ENCODE measurements around the gene RSPO1.
"Not testable (repeated sequence)": the region's sequence is repeated elsewhere in the genome, so short reads cannot be mapped to it uniquely, and the experiment has no call there.

Gene RSPO1

DNA sequence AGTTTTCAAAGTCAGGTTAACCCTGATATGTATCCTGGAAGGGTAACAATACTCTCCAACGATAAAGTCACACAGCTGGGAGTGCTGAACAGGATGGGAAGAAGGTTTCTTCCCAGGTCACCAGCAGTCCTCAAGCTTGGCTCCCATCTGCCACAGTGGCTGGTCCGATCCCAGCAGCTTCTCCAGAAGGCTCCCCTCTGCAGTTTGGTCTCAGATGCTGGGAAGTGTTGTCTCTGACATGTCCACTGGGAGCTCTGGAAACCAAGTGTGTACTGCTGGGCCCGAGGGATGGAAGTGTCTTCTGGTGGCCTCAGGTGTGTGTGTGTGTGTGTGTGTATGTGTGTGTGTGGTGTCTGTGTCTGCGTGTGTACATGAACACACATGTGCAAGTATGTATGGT lies 22.5 kb downstream of the RSPO1 start:
- peak; percentile 20 for DNase-seq

DNA sequence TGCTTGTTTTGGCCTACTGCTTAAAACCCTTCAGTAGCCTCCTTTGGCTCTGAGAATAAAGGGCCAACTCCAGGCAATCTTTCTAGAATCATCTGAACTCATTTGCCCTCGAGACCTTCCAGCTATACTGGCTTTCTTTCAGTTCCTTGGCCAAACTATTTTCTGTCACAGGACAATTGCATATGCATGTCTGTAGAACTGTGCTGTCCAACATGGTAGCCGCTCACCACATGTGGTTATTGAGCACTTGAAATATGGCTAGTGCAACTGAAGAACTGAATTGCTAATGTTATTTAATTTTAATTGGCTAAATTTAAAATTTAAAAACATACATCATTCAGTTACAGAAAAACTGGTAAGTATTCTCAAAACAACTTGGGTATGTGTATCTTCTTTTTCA lies 24.7 kb downstream of the RSPO1 start:
- no peak for DNase-seq

DNA sequence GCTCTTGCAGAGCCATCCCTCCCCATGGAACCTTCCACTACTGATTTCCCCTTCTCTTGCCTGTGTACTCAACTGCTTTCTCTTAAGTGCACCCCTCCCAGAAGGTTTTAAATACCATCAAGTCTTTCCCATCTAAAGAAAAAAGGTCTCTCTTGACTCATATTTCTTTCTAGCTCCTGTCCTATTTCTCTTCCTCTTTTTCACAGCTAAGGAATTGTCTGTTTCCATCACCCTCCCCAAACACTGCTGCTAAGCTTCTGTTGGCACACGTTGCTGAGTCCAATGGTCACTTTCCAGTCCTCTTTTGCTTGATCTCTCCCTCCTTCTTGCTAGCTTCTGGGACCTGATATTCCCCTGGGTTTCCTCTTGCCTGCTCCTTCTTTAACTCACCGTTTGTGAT lies 25.7 kb downstream of the RSPO1 start:
- DNase-seq, result no peak

DNA sequence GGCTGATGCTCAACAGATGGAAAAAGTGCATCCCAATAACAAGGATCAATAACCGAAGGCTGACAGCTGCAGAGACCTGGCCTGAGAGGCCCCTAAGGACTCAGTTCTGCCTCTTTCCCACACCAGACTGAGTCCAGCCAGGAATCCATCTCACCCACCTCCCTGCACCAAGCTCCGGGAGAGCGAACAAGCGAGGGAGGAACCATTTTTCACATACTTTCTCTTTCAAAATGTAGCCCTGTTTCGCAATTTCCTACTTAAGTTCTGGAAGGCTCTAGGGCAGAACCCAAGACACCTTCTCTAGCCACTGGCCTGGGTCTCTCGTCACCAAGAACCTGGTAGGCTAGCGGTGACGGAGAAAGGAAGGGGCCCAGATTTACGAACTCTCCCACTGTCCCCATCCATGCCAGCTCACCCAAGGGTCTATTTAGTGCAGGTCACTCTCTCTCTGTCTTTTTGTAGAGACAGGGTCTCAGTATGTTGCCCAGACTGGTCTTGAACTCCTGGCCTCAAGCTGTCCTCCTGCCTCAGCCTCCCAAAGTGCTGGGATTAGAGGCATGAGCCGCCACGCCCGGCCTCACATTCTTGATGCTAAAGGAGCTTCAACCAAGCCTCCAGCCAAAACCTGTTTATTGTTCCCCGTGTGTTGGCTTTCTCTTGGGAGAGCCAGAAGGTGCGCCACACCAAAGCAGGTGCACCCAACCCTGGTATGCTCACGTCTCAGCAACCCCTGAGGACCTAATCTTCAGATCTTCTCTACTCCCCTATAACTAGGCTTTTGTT lies 28.0 kb downstream of the RSPO1 start:
- no peak for DNase-seq

DNA sequence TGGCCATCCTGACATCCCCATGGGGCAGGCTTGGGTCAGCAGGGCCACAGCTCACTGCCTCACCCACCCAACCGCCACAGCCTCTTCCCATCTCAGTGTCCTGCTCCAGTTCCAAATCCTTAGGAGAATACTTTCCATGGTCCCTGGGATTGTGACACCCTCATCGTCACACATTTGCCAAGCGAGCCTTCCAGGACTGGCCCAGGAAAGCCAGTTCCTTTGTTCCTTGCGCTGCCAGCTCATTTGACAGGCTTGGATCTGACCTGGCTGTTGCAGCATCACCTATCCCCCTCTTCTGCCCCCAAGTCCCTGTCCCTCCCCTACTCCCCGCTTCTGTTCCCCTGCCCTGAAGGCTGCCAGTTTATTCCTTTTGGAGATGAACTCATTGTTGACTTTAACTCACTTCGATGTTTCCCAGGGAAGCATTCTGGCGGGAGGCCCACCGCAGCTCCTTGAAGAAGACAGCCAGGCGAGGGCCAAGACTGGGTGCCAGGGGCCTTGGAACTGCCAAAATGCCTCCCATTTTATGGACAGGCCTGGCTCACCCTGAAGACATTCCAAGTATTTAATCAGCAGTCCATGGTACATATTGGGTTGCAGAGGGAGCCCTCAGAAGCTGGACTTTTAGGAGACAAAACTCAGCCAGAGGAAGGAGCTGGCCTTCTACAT lies 28.8 kb downstream of the RSPO1 start:
- DNase-seq, result no peak

DNA sequence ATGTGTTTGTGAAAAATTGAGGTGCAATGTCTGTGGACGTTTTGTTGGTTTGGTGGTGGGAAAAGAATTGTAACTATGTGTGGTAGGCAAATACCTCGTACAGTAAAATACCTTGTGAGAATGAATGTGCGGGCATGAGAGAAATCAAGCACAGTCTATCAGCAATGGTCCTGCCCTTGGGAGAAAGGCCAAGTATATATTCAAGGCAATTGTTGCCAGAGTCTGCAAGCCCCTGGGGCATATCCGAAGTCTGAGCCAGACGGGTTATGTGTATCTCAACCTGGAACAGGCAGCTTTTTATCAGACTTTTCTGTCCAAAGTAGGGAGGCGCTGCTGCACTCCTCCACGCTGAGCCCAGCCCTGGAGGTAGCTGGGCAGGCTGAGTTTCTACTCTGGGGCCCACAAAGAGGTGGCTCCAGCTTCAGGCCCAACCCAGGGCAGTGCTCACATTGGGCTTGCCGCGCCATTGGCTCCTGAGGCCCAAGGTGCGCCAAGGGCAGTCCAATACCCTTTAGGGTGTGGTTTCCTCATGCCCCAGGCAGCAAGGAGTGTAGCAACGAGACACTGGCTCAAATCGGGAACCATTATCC lies 29.5 kb downstream of the RSPO1 start:
- no peak for DNase-seq

DNA sequence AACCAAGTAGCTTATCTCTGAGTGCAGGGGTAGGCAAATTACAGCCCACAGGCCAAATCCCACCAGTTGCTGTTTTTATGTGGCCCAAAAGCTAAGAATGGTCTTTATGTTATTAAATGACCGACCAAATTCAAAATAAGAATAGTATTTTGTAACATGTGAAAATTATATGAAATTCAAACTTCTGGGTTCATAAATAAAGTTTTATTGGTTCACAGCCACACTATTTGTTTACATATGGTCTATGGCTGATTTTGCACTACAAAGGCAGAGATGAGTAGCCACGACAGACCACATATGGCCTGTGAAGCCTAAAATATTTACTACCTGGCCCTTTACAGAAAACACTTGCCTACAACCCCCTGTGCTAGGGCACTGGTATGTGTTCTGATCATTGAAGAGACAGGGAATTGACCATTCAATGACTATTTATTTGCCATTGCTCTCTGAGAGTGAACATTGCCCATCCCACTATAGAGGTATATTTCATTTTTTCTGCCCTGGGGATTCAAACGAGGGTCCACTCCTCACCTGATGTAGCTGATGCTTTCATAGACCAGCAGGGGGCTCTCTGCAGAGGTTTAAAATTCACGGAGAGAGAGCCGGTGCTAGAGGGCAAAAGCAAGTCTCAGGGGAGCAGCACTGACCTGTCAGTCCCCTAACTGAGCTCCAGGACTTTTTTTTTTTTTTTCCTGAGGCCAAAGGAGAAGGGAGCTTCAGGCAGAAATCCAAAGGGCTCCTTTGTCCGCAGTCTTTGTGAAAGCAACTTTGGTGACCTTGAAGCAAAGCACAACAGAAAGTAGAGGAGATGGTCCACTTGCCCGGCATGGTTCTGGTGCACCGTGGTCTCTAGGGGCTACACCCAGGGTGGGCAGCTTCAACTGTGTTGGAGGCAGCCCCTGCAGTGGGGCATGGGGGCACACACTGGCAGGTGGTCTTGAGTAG lies 31.7 kb downstream of the RSPO1 start:
- DNase-seq, result peak; percentile 82

DNA sequence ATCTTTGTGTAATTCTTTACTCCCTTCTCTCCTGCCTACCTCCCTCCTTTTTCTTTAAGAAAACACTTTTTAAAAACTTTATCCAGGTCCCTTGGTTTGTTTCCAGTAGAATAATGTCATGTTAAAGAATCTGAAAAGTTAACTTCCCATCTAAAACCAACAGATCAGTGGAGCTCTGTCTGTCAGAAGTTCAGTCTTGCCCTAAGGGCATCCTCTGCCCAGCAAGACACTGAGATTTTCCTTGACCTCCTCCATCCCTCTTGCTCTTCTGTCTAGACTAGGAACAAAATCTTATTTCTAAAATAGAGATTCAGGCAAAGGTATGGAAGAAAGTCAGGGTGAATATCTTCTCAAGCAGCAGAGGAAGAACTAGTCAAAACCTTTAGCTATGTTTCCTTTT lies 33.3 kb downstream of the RSPO1 start:
- no peak for DNase-seq

DNA sequence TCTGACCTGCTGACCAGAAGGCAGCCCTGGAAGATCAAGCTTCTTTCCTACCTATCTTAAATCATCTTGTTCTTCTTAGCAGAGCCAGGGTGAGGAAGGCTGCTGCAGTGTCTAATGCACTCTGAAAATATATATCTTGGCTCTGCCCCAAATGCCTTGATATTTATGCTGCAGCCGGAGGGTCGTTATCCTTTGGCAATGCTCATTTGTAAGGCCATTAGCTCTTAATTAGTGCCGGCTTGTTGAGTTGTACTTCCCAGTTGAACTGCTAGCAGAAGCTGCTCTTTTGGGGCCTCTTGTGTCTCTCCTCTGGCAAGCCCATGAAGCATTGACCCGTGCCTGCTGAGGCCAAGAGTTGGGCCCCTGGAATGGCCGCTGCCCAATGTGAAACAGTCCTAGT lies 34.8 kb downstream of the RSPO1 start:
- DNase-seq, result no peak

DNA sequence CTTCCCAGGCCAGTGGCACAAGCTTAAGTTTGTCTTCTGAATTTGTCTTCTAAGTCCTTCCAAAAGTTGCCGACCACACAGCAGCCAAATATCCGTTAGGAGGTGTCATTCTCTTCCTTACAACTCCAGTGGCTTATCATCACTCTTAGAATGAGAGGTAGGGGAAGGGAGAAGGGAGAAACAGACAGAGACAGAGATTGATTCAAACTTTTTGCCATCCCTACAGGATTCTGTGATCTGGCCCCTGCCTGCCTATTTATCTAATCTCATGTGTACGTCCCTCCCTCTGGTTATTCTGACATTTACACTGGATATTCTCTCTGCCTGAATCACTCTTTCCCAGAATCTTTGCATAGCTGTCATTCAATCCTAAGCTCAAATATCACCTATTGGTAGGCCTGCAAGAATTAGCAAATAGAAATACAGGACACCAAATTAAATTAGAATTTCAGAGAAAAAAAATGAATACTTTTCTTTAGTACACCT lies 38.5 kb downstream of the RSPO1 start:
- no peak for DNase-seq

DNA sequence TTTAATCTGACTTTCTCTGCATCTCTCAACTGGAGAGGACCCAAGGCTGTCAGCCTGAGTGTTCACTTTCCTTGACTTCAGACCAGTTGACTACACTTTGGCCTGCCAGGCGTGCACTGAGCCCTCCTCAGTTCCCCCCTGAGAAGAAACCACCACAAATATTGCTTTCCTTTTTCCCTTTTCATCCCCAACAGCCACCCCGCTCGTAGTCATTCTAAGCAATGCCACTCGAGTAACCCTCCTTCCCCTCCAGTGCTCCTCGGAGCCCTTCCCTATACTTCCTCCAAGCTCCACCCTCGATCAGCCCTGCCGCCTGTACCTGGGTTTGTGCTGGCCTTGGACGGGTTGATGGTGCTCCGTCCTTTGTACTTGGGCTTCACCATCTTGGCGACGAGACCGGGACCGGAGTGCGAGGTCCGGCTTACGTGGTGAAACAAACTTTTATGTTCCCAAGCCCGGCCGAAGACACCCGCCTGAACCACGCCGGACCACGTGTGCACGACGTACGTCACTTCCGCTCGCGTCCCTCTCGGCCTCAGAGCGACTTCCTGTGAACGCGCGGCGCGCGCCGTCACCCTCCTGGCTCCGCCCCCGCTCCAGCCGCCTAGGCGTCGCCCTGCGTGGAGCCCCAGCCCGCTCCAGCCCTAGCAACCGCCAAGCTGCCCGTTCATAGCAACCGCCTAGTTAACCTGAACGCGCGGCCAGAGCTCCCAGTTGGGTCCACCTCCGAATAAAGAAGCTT lies 39.1 kb downstream of the RSPO1 start, which contains the start of gene GNL2:
Gene GNL2 (minus strand): TSS at position 498 of the 742 bp plus-strand sequence. CDS start 115 bp downstream, at position 383.
- peak; percentile 99 for DNase-seq

DNA sequence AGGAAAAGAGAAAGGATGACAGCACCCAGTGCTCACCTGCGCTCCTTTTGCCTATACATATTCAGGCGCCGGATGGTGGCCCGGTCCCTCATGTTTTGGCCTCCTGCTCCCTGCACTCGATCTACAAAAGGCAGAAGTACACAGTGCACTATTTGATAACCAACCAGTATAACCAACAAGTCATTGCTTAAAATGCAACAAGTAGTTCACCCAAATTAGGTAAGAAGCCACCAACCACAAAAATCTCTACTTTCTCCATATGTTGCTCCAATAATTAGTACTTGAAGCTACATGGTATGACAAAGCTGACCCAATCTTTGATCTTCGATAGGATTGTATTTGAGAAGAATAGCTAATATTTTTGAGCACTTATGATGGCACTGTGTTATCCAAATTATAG lies 41.0 kb downstream of the RSPO1 start:
- DNase-seq, result no peak

DNA sequence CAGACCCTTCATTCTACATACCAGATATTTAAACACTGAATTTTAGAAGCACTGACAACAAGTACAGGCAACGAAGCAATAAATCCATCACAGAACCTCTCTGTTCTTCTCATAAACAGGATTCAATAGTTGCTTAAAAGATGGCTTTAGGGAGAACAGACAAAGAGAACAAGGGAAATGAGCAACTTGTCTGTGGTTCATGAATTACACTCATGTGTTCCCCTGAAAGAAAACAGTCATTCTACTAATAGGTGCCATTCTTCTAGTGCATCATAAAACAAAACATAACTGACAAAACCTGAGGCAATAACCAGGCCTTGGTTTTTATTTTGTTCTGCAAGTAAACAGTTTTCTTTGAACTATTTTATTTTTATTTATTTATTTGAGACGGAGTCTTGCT lies 45.8 kb downstream of the RSPO1 start:
- DNase-seq, result no peak

DNA sequence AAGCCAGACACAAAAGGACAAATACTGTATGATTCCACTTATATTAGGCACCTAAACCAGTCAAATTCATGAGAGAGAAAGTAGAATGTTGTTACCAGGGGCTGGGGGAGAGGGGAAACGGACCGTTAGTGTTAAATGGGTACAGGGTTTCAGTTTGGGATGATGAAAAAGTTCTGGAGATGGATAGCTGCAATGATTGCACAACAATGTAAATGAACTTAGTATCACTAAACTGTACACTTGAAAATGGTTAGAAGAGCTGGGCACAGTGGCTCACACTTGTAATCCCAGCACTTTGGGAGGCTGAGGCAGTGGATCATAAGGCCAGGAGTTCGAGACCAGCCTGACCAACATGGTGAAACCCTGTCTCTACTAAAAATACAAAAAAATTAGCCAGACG lies 50.1 kb downstream of the RSPO1 start:
- DNase-seq, result not testable (repeated sequence)

DNA sequence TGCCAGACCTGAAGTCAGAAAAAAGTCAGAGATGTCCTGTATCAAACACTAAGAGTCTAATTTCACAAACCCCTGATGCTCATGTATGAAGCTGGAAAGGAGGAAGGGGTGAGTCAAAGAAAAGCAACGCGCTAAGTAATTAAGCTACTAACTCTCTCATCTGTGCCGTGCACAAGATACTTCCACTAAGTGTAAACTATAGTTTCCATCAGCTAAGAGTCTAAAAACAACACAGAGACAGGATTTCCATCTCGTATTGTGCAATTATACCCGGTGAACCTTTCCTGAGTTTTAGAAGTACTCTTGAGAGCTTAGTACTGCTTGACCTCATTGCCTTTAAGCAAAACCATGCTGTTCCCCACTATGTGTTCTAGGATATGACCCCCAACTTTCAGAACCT lies 59.0 kb downstream of the RSPO1 start:
- no peak for DNase-seq

DNA sequence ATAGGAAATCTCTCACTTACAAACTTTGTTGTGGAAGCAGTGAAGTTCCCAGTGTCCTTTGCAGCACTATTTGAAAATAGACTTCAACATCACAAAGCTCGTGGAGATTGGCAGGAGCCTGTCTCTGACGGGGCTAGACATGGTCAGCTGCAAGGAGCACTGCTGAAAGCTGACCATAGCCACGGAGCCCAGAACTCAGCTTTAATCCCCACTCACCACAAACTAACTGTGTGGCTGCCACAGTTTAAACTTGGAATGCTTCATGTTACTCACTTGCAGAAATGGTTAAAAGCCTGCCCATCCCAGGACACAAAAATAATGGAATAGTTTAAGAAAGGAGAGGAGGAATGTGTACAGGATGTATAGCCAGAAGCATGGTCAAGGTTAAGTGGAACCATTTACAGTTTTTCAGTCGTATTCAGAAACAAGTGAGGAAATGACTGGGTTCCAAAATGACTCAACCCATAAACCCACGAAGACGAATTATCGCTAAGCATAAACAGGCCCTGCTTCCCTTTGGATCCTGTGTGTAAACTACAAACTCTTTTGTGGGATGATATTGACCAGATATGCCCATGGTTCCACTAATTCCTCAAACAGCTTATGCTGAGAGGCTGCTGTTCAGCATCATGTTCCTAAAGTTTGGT lies 59.7 kb downstream of the RSPO1 start:
- no peak for DNase-seq

DNA sequence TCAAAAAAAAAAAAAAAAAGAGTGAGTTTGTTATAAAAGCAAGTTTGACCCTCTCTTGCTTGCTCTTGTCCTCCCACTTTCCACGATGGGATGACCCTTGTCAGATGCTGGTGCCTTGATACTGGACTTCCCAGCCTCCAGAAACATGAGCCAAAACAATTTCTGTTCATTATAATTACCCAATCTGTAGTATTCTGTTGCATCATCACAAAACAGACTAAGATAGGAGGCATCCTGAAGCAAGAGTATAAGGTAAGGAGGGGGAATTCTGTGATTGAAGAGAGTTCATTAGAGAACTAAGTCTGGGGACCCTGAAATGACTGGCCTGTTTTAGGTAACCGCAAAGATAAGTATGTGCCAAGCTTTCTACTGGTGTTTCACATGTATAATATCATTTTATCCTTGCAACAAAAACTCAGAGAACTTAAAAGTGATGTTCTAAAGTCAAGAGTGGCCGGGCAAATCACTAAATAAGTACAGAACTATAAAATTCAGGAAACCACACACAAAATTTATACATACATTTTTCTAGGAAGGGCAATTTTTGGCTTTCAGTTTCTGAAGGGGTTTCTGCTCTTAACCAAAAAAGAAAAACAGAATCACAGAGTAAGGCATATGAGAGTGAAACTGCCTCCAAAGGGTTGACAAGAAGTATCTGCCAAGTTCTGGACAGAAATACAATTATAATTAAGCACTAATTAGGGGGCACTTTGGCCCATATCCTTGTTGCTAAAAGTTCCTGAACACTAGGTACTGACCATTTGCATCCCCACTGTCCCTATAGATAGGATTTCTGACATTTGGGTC lies 64.0 kb downstream of the RSPO1 start:
- no peak for DNase-seq

DNA sequence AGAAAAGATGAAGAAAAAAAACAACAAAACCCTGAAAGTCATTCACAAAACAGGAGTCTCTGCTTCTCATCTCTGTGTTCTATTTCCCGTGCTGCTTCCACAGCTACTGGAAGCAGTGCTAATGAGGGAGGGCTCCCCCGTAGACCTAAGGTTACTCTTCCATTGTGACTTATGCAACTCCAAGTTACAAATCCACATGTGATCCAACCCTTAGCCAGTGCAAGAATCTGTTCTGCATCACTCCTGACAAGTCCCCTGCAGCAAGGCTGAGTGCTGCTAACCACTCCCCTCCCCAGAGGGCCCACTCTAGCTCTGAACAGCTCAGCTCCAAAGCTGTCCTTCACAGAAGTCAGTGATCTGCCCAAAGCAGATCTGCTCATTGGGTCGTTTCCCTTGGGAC lies 67.7 kb downstream of the RSPO1 start:
- DNase-seq, result no peak

DNA sequence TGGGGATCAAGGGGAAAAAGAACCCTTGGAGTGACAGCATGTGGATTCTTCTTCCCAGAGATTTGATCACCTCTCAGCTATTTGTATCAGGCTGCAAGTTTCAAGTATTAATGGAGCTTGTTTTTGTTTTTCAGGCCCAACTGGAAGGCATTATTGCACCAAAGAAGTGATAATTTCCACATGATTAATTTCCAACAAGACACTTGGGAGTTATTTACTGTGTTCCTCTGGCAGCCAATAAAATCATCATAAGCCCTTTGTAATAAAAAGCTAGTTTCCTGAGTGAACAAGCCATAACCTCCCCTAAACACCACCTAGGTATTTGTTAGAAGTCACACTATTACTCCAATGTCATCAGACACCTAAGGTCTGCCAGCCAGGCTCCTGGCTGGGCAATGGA lies 69.8 kb downstream of the RSPO1 start:
- no peak for DNase-seq

DNA sequence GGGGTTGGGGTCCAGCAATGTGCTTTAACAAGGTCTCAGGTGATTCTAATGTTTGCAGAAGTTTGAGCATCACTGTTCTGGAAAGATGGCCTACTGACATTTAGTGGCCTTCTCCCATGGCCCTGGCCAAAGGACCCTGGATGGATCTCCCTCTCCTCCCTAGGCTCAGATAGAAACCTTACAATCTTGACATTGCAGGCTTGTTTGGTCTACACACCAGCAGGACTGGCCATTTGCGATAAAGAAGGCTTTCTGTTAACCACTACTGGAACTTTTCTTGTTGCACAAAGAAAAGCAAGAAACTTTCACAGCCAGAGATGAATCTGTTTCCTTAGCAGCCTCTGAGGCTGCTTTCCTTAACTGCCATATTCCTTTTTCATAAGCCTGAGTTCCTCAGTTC lies 71.7 kb downstream of the RSPO1 start:
- DNase-seq, result no peak
